Measurements from ENCODE around the gene DHFR2. TPM values are rescaled to one million over a fixed set of nuclear protein-coding genes. Genes with fewer than 3 reads are reported as not detected.

The DHFR2 gene
- total and polyA plus RNA-seq, 2 of the 4 experiments (the other 2 are of a cell fraction), result 1.1 to 2.3 TPM

GRCh38 chr3:94028093-94028837 lies 34.5 kb downstream of the DHFR2 start, which contains the start of gene STX19:
STX19 (minus strand) TSS chr3:94028597; CDS start chr3:94015269, 13,328 bp downstream.
- Histone ChIP-seq H3K79me1 (ENCODE audit: low read depth in 1 of 2, low read length in 2 of 2) (no peaks in the 10 kb centered on the region), H2BK5ac (ENCODE audit: low read depth, low read length, poor library complexity, severe bottlenecking) (no peak within 1 kb of the TSS), H2AK5ac (ENCODE audit: low read depth, low read length) (no peak within 1 kb of the TSS), H3K18ac (ENCODE audit: low read depth, low read length) (no peak within 1 kb of the TSS), H4K20me1 (ENCODE audit: insufficient read depth, low read length) (no peaks in the 10 kb centered on the region), H4K91ac (ENCODE audit: insufficient read depth, low read depth, low read length) (no peak within 1 kb of the TSS), H3K56ac (ENCODE audit: extremely low read depth, insufficient read depth, low read length) (no peak within 1 kb of the TSS), H4K5ac (ENCODE audit: low read depth, low read length) (no peak within 1 kb of the TSS), H2AK9ac (replicated peaks; ENCODE audit: low read depth, low read length, poor library complexity) (no peak within 1 kb of the TSS), H3K9me3 (ENCODE audit: control insufficient read depth, insufficient read depth, low read length) (no peaks in the 10 kb centered on the region), H3K9ac (ENCODE audit: low read depth, low read length) (no peak within 1 kb of the TSS), H4K8ac (ENCODE audit: low read depth in 2 of 2, low read length in 2 of 2) (no peak within 1 kb of the TSS), H2AFZ (replicated peaks; ENCODE audit: low read length, poor library complexity) (no peak within 1 kb of the TSS), H3K27ac (ENCODE audit: insufficient read depth, low read length) (no peak within 1 kb of the TSS), H2BK120ac (ENCODE audit: low read depth, low read length) (no peak within 1 kb of the TSS), H2BK20ac (ENCODE audit: low read depth, low read length) (no peak within 1 kb of the TSS), H3K14ac (replicated peaks; ENCODE audit: low read depth, low read length) (no peak within 1 kb of the TSS), H3K4me1 (ENCODE audit: control insufficient read depth, insufficient read depth, low read length) (no peaks in the 10 kb centered on the region), H3K27me3 (ENCODE audit: control insufficient read depth, insufficient read depth, low read length) (no peaks in the 10 kb centered on the region), H3K4me3 (ENCODE audit: insufficient read depth, low read depth, low read length) (no peak within 1 kb of the TSS), H2BK15ac (ENCODE audit: low read depth, low read length) (no peak within 1 kb of the TSS), H3K36me3 (ENCODE audit: control insufficient read depth, insufficient read depth, low read length) (no peaks in the 10 kb centered on the region), H3K23ac (ENCODE audit: low read depth, low read length) (no peak within 1 kb of the TSS), H3K4me2 (ENCODE audit: low read depth, low read length) (no peak within 1 kb of the TSS), H3K9me1 (ENCODE audit: insufficient read depth, low read length) (no peaks in the 10 kb centered on the region), H3K4ac (ENCODE audit: low read depth, low read length) (no peak within 1 kb of the TSS)
- no TSS peak for BruUV-seq (replicated peaks)
- no peak for DNase-seq
- POLR2A ChIA-PET (ENCODE audit: unreplicated experiment), result interaction anchor here (0.5 kb wide), 1 partner anchor 12 kb away, joined by 7 read pairs; no protein-coding TSS in a partner anchor
- no peak for ATAC-seq (ENCODE audit: low read depth)
- CTCF ChIA-PET, result interaction anchor here (0.7 to 1.5 kb wide), 3 partner anchors 9 to 14 kb away, joined by 3 to 5 read pairs (median 4); no protein-coding TSS in a partner anchor
- intact Hi-C loops (cut with micrococcal nuclease), result no loop called here
- TF ChIP-seq RFX5 (IDR thresholded peaks at IDR 0.05; ENCODE audit: low read depth, low read length) (no peak), MXI1 (IDR thresholded peaks at IDR 0.05; ENCODE audit: borderline replicate concordance, low read depth, low read length) (no peak), CEBPB (IDR thresholded peaks at IDR 0.05; ENCODE audit: low read depth, low read length) (no peak), ELK1 (IDR thresholded peaks at IDR 0.05; ENCODE audit: borderline replicate concordance, low read depth, low read length) (no peak), CTCF (conservative IDR thresholded peaks at IDR 0.05; ENCODE audit: low read depth, low read length) (no peak), CHD1 (IDR thresholded peaks at IDR 0.05; ENCODE audit: low read depth, low read length) (no peak), FOS (IDR thresholded peaks at IDR 0.05; ENCODE audit: low read depth, low read length) (no peak), BHLHE40 (IDR thresholded peaks at IDR 0.05; ENCODE audit: low read depth, low read length) (no peak), POLR2A (IDR thresholded peaks at IDR 0.05; ENCODE audit: low read depth, low read length) (no peak), NFE2L2 (IDR thresholded peaks at IDR 0.05; ENCODE audit: low read depth, low read length) (no peak), SMC3 (IDR thresholded peaks at IDR 0.05; ENCODE audit: low read depth, low read length) (no peak), RCOR1 (IDR thresholded peaks at IDR 0.05; ENCODE audit: insufficient replicate concordance, low read length) (no peak), MAZ (IDR thresholded peaks at IDR 0.05; ENCODE audit: borderline replicate concordance, low read depth, low read length) (no peak), MAFK (IDR thresholded peaks at IDR 0.05; ENCODE audit: low read depth, low read length) (no peak), RAD21 (IDR thresholded peaks at IDR 0.05; ENCODE audit: low read length) (no peak)
- TF ChIP-seq, protein P1, sequence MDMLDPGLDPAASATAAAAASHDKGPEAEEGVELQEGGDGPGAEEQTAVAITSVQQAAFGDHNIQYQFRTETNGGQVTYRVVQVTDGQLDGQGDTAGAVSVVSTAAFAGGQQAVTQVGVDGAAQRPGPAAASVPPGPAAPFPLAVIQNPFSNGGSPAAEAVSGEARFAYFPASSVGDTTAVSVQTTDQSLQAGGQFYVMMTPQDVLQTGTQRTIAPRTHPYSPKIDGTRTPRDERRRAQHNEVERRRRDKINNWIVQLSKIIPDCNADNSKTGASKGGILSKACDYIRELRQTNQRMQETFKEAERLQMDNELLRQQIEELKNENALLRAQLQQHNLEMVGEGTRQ (IDR thresholded peaks at IDR 0.05; ENCODE audit: low read depth, low read length), result no peak
- dilution Hi-C loops (cut with HindIII; ENCODE audit: low sequenced_read_pairs, unreplicated experiment), result no loop called here
- in situ Hi-C loops (cut with MboI; ENCODE audit: low sequenced_read_pairs), result no loop called here
- WGBS, 2 experiments (ENCODE audit: extremely low coverage in 2 of 2, insufficient read length in 1 of 2), result no CpG with 5 or more reads among the region's 8 CpGs

Data from IMR-90 (cell line).